ENCODE results near the gene IQCK. TPM values are rescaled to one million over a fixed set of nuclear protein-coding genes. Genes with fewer than 3 reads are reported as not detected.

Gene IQCK
- total and polyA plus RNA-seq, 2 experiments from 2014 or later: 7.2 to 11.8 TPM

- Histone ChIP-seq H4K20me1 (ENCODE audit: insufficient read depth, poor library complexity, severe bottlenecking) (no peaks in the 10 kb centered on the region), H3K27ac (no peak overlapping the region), H3K4me3 (no peak overlapping the region), H3K4me2 (no peak overlapping the region), H3K36me3 (replicated peaks; ENCODE audit: insufficient read depth, low read depth) (no peaks in the 10 kb centered on the region), H3K9me3 (ENCODE audit: low read depth) (no peaks in the 10 kb centered on the region), H3K4me1 (ENCODE audit: insufficient read depth) (peaks cover 4% of the 10 kb centered on the region), H2AFZ (no peak overlapping the region), H3K79me2 (no peaks in the 10 kb centered on the region), H3K9me2 (replicated peaks; ENCODE audit: insufficient read depth) (no peaks in the 10 kb centered on the region), H3K27me3 (no peaks in the 10 kb centered on the region)
- WGBS (ENCODE audit: low lambda C conversion rate, missing lambda C conversion rate): 62% methylated on average over 6 of the region's 6 CpGs
- DNase-seq (ENCODE audit: low spot score): no peak
- no peak for TF ChIP-seq EZH2phosphoT487 (IDR thresholded peaks at IDR 0.05; ENCODE audit: low read depth, severe bottlenecking, unreplicated experiment)
- no peak for TF ChIP-seq EZH2 (IDR thresholded peaks at IDR 0.05; ENCODE audit: borderline replicate concordance)
- no peak for TF ChIP-seq CTCF (IDR thresholded peaks at IDR 0.05; ENCODE audit: poor library complexity)
Measured at GRCh38 chr16:19837331-19837980, 119.4 kb downstream of the IQCK start.

- no peak overlapping the region for H2AFZ ChIP-seq
- no peaks in the 10 kb centered on the region for H3K9me3 ChIP-seq (ENCODE audit: low read depth)
- no peak overlapping the region for H3K4me3 ChIP-seq
- H3K9me2 ChIP-seq (replicated peaks; ENCODE audit: insufficient read depth): no peaks in the 10 kb centered on the region
- H3K4me1 ChIP-seq (ENCODE audit: insufficient read depth): peaks cover 4% of the 10 kb centered on the region
- WGBS (ENCODE audit: low lambda C conversion rate, missing lambda C conversion rate): 78% methylated on average over 13 of the region's 13 CpGs
- H3K36me3 ChIP-seq (replicated peaks; ENCODE audit: insufficient read depth, low read depth): no peaks in the 10 kb centered on the region
- DNase-seq (ENCODE audit: low spot score): no peak
- no peaks in the 10 kb centered on the region for H3K79me2 ChIP-seq
- H3K4me2 ChIP-seq: no peak overlapping the region
- no peaks in the 10 kb centered on the region for H4K20me1 ChIP-seq (ENCODE audit: insufficient read depth, poor library complexity, severe bottlenecking)
- TF ChIP-seq CTCF (IDR thresholded peaks at IDR 0.05; ENCODE audit: poor library complexity) (no peak), EZH2phosphoT487 (IDR thresholded peaks at IDR 0.05; ENCODE audit: low read depth, severe bottlenecking, unreplicated experiment) (no peak), EZH2 (IDR thresholded peaks at IDR 0.05; ENCODE audit: borderline replicate concordance) (no peak)
- H3K27ac ChIP-seq: no peak overlapping the region
- H3K27me3 ChIP-seq: no peaks in the 10 kb centered on the region
Measured at GRCh38 chr16:19837984-19838707, 120.1 kb downstream of the IQCK start.

GRCh38 chr16:19840524-19841110, 122.5 kb downstream of the IQCK start:
- no peak overlapping the region for H3K27ac ChIP-seq
- no peak for DNase-seq (ENCODE audit: low spot score)
- H3K4me2 ChIP-seq: no peak overlapping the region
- WGBS (ENCODE audit: low lambda C conversion rate, missing lambda C conversion rate): 78% methylated on average over 3 of the region's 3 CpGs
- H4K20me1 ChIP-seq (ENCODE audit: insufficient read depth, poor library complexity, severe bottlenecking): no peaks in the 10 kb centered on the region
- H3K36me3 ChIP-seq (replicated peaks; ENCODE audit: insufficient read depth, low read depth): no peaks in the 10 kb centered on the region
- TF ChIP-seq EZH2 (IDR thresholded peaks at IDR 0.05; ENCODE audit: borderline replicate concordance) (no peak), EZH2phosphoT487 (IDR thresholded peaks at IDR 0.05; ENCODE audit: low read depth, severe bottlenecking, unreplicated experiment) (no peak), CTCF (IDR thresholded peaks at IDR 0.05; ENCODE audit: poor library complexity) (no peak)
- no peak overlapping the region for H2AFZ ChIP-seq
- H3K4me3 ChIP-seq: no peak overlapping the region
- no peaks in the 10 kb centered on the region for H3K27me3 ChIP-seq
- H3K4me1 ChIP-seq (ENCODE audit: insufficient read depth): peaks cover 4% of the 10 kb centered on the region
- no peaks in the 10 kb centered on the region for H3K79me2 ChIP-seq
- no peaks in the 10 kb centered on the region for H3K9me2 ChIP-seq (replicated peaks; ENCODE audit: insufficient read depth)
- no peaks in the 10 kb centered on the region for H3K9me3 ChIP-seq (ENCODE audit: low read depth)

Measured in hepatocyte (in vitro differentiated cells).